ENCODE measurements around the gene AP4M1. TPM values are rescaled to one million over a fixed set of nuclear protein-coding genes. Genes with fewer than 3 reads are reported as not detected.

The AP4M1 gene
- total RNA-seq, 2 donors from 2014 or later, result 26.3 to 31.5 TPM

- TF ChIP-seq CTCF (conservative IDR thresholded peaks at IDR 0.05), result no peak
- Histone ChIP-seq H3K27ac (ENCODE audit: low read depth, low read length) (no peak overlapping the region), H3K36me3 (ENCODE audit: control insufficient read depth, insufficient read depth, low read length) (peaks cover 5% of the 10 kb centered on the region), H3K27me3 (ENCODE audit: control insufficient read depth, insufficient read depth, low read length, poor library complexity, severe bottlenecking) (no peaks in the 10 kb centered on the region), H3K9me3 (ENCODE audit: control insufficient read depth, low read length) (no peaks in the 10 kb centered on the region), H3K9ac (ENCODE audit: extremely low read depth, low read length, poor library complexity, severe bottlenecking) (no peak overlapping the region), H3K4me1 (ENCODE audit: control insufficient read depth, insufficient read depth, low read length) (no peaks in the 10 kb centered on the region), H3K4me3 (ENCODE audit: low read length) (no peak overlapping the region)
- H3K9me3 Mint-ChIP-seq, result no peaks in the 10 kb centered on the region
- H3K27me3 Mint-ChIP-seq (ENCODE audit: insufficient read depth), result no peaks in the 10 kb centered on the region
- no peak overlapping the region for H3K27ac Mint-ChIP-seq
- no peak overlapping the region for H3K4me3 Mint-ChIP-seq
- peaks cover 8% of the 10 kb centered on the region for H3K4me1 Mint-ChIP-seq
- 90 to 100% methylated on average over 1 of the region's 1 CpG for WGBS, 2 experiments (ENCODE audit: insufficient coverage in 1 of 2, insufficient read length in 1 of 2)
- peaks cover 6% of the 10 kb centered on the region for H3K36me3 Mint-ChIP-seq (ENCODE audit: low read depth)
- no peak for DNase-seq
These were observed 21.1 kb downstream of the AP4M1 start for GRCh38 chr7:100122568-100122967.

- no peak for TF ChIP-seq CTCF (conservative IDR thresholded peaks at IDR 0.05)
- peaks cover 6% of the 10 kb centered on the region for H3K36me3 Mint-ChIP-seq (ENCODE audit: low read depth)
- DNase-seq, result no peak
- no peak overlapping the region for H3K27ac ChIP-seq (ENCODE audit: low read depth, low read length)
- H3K27me3 ChIP-seq (ENCODE audit: control insufficient read depth, insufficient read depth, low read length, poor library complexity, severe bottlenecking), result peaks cover 12% of the 10 kb centered on the region
- H3K27ac Mint-ChIP-seq, result no peak overlapping the region
- H3K4me3 ChIP-seq (ENCODE audit: low read length), result no peak overlapping the region
- H3K36me3 ChIP-seq (ENCODE audit: control insufficient read depth, insufficient read depth, low read length), result peaks cover 5% of the 10 kb centered on the region
- H3K9ac ChIP-seq (ENCODE audit: extremely low read depth, low read length, poor library complexity, severe bottlenecking), result no peak overlapping the region
- peak overlapping the region; percentile 96 for H3K4me3 Mint-ChIP-seq
- no peaks in the 10 kb centered on the region for H3K4me1 ChIP-seq (ENCODE audit: control insufficient read depth, insufficient read depth, low read length)
- H3K4me1 Mint-ChIP-seq, result peaks cover 6% of the 10 kb centered on the region
- no peaks in the 10 kb centered on the region for H3K9me3 ChIP-seq (ENCODE audit: control insufficient read depth, low read length)
- 88 to 99% methylated on average over 2 to 4 of the region's 4 CpGs for WGBS, 2 experiments (ENCODE audit: insufficient coverage in 1 of 2, insufficient read length in 1 of 2)
- H3K9me3 Mint-ChIP-seq, result no peaks in the 10 kb centered on the region
- H3K27me3 Mint-ChIP-seq (ENCODE audit: insufficient read depth), result peaks cover 18% of the 10 kb centered on the region
These were observed 23.1 kb downstream of the AP4M1 start for GRCh38 chr7:100124301-100125230.

GRCh38 chr7:100126239-100126930 is 24.9 kb downstream of the AP4M1 start:
- peak; percentile 29 for TF ChIP-seq CTCF (conservative IDR thresholded peaks at IDR 0.05)
- Mint-ChIP-seq H3K27ac (peak overlapping the region; percentile 99), H3K27me3 (ENCODE audit: insufficient read depth) (peaks cover 21% of the 10 kb centered on the region), H3K4me3 (peak overlapping the region; percentile 96), H3K4me1 (peaks cover 6% of the 10 kb centered on the region), H3K9me3 (no peaks in the 10 kb centered on the region), H3K36me3 (ENCODE audit: low read depth) (peaks cover 6% of the 10 kb centered on the region)
- peak overlapping the region; percentile 92 for H3K27ac ChIP-seq (ENCODE audit: low read depth, low read length)
- peaks cover 5% of the 10 kb centered on the region for H3K36me3 ChIP-seq (ENCODE audit: control insufficient read depth, insufficient read depth, low read length)
- DNase-seq, result no peak
- H3K27me3 ChIP-seq (ENCODE audit: control insufficient read depth, insufficient read depth, low read length, poor library complexity, severe bottlenecking), result peaks cover 12% of the 10 kb centered on the region
- peak overlapping the region; percentile 85 for H3K4me3 ChIP-seq (ENCODE audit: low read length)
- 24 to 29% methylated on average over 21 to 29 of the region's 29 CpGs for WGBS, 2 experiments (ENCODE audit: insufficient coverage in 1 of 2, insufficient read length in 1 of 2)
- peak overlapping the region; percentile 88 for H3K9ac ChIP-seq (ENCODE audit: extremely low read depth, low read length, poor library complexity, severe bottlenecking)
- no peaks in the 10 kb centered on the region for H3K9me3 ChIP-seq (ENCODE audit: control insufficient read depth, low read length)
- H3K4me1 ChIP-seq (ENCODE audit: control insufficient read depth, insufficient read depth, low read length), result no peaks in the 10 kb centered on the region
